Stomach (tissue), 9 donors: Measurements from ENCODE around the gene ZRANB2. TPM values are rescaled to one million over a fixed set of nuclear protein-coding genes. Genes with fewer than 3 reads are reported as not detected.

Source experiments
- DNase-seq, 2 donors: peaks; one replicate each; pipeline versions ENCODE4 v3.0.0 to v3.0.0-alpha.2; 2013 to 2019
- H3K27ac ChIP-seq, 5 donors: fragments of 200-600 bp in 4 of 5; sonication (generic) in 4 of 5; one replicate each; pipeline ENCODE4 v1.5.1; 2013 to 2019; ENCODE audit warnings: mild to moderate bottlenecking in 1 of 5, moderate library complexity in 1 of 5
- H3K27me3 ChIP-seq, 3 donors: fragments of 200-600 bp; sonication (generic); one replicate each; pipeline ENCODE4 v1.5.1; 2017 to 2019; ENCODE audit warnings: mixed run types in 1 of 3
- H3K36me3 ChIP-seq, 4 donors: fragments of 200-600 bp; sonication (generic); 1 replicate in 3 of 4; 2 replicates in 1 of 4; pipeline ENCODE4 v1.5.1; 2016 to 2019
- H3K4me1 ChIP-seq, 4 donors: fragments of 200-600 bp; sonication (generic); one replicate each; pipeline ENCODE4 v1.5.1; 2016 to 2019
- H3K4me3 ChIP-seq, 4 donors: fragments of 200-600 bp; sonication (generic) in 3 of 4; one replicate each; pipeline ENCODE4 v1.5.1; 2016 to 2019; ENCODE audit warnings: mild to moderate bottlenecking in 1 of 4
- H3K9me3 ChIP-seq, 4 donors: fragments of 200-600 bp; sonication (generic); one replicate each; pipeline ENCODE4 v1.5.1; 2016 to 2019
- EP300 ChIP-seq: sonication (generic); formaldehyde crosslinking; IDR thresholded peaks from one replicate; pipeline ENCODE4 v1.6.1; 2017; ENCODE audit warnings: antibody characterized with exemption
- POLR2A ChIP-seq, 4 donors: fragments of 450-650 bp; IDR thresholded peaks; one replicate each; pipeline ENCODE4 v1.6.1; 2016; ENCODE audit warnings: antibody characterized with exemption in 4 of 4, control low read depth in 2 of 4, mild to moderate bottlenecking in 1 of 4, moderate library complexity in 1 of 4
- POLR2AphosphoS5 ChIP-seq, 3 donors: sonication (generic); formaldehyde crosslinking; IDR thresholded peaks; one replicate each; pipeline ENCODE4 v1.6.1; 2016; ENCODE audit warnings: antibody characterized with exemption in 3 of 3
- WGBS, 5 donors: extraction: QIAGEN DNeasy Blood & Tissue Kit in 3 of 5; methylation state at CpG; one replicate each; pipeline versions ENCODE4 v1.1.5 to v1.1.7; 2013 to 2018; 5-methylcytosine and 5-hydroxymethylcytosine counted together
- intact Hi-C: fragments of 100-400 bp; cut with DNase I; formaldehyde crosslinking; loops from one replicate; pipeline ENCODE4 v1.15.1; 2023; ENCODE audit warnings: low total_unique reads
- polyA plus RNA-seq, 3 donors: library from polyadenylated mRNA; stranded (reverse); fragments of 200-250 nt; gene quantifications; one replicate each; pipeline ENCODE4 v1.2.3, GENCODE V29; 2013
- total RNA-seq, 5 donors: library from RNA; depleted of rRNA; stranded (reverse); fragments of >200 nt; gene quantifications; one replicate each; pipeline versions ENCODE4 v1.1.0 to v1.2.3, GENCODE V29; 2014 to 2016
- TF ChIP-seq, protein P1 (sequence below), 7 experiments: fragments of 450-650 bp in 4 of 7; fragments of 200-600 bp in 3 of 7; sonication (generic) in 3 of 7; IDR thresholded peaks; one replicate each; pipeline ENCODE4 v1.5.1; 2016 to 2019; ENCODE audit warnings: antibody characterized with exemption in 7 of 7, control low read depth in 2 of 7, mild to moderate bottlenecking in 1 of 7
- donor health status: healthy with polysubstance abuse.
- donor health status: Bipolar disorder and iron deficiency.
- donor health status: healthy.

The ZRANB2 gene
- total and polyA plus RNA-seq, 8 donors: 19.9 to 178 (median 41.9) TPM

DNA sequence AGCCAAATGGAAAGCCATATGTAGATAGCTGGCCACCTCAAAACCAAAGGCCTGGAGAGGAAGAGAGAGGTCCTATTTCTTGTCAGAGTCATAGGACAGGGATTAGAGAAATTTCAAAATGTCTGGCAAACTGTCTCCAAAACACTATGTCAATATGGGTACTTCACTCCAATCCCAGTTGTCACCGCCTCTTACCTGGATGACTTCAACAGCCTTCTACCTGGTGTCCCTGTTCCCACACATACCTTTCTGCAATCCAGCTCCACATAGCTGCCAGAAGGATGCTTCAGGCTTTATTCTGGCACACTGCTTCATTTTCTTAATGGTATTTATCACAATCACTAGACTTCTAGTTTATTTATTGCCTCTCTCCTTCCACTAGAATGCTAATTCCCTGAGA lies 47.7 kb downstream of the ZRANB2 start:
- Histone ChIP-seq H3K4me3 (no peak overlapping the region), H3K4me1 (peaks cover 0 to 20% (median 2%) of the 10 kb centered on the region in 4 donors), H3K9me3 (no peaks in the 10 kb centered on the region), H3K27me3 (no peaks in the 10 kb centered on the region), H3K36me3 (no peaks in the 10 kb centered on the region), H3K27ac (no peak overlapping the region)
- 92 to 100% (median 96%) methylated on average over 1 of the region's 1 CpG for WGBS, 5 donors
- intact Hi-C loops: no loop called here
- no peak for DNase-seq
- TF ChIP-seq POLR2A (IDR thresholded peaks at IDR 0.05) (no peak), EP300 (no peak), POLR2AphosphoS5 (IDR thresholded peaks at IDR 0.05) (no peak)
- TF ChIP-seq, protein P1, sequence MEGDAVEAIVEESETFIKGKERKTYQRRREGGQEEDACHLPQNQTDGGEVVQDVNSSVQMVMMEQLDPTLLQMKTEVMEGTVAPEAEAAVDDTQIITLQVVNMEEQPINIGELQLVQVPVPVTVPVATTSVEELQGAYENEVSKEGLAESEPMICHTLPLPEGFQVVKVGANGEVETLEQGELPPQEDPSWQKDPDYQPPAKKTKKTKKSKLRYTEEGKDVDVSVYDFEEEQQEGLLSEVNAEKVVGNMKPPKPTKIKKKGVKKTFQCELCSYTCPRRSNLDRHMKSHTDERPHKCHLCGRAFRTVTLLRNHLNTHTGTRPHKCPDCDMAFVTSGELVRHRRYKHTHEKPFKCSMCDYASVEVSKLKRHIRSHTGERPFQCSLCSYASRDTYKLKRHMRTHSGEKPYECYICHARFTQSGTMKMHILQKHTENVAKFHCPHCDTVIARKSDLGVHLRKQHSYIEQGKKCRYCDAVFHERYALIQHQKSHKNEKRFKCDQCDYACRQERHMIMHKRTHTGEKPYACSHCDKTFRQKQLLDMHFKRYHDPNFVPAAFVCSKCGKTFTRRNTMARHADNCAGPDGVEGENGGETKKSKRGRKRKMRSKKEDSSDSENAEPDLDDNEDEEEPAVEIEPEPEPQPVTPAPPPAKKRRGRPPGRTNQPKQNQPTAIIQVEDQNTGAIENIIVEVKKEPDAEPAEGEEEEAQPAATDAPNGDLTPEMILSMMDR (IDR thresholded peaks at IDR 0.05): no peak

DNA sequence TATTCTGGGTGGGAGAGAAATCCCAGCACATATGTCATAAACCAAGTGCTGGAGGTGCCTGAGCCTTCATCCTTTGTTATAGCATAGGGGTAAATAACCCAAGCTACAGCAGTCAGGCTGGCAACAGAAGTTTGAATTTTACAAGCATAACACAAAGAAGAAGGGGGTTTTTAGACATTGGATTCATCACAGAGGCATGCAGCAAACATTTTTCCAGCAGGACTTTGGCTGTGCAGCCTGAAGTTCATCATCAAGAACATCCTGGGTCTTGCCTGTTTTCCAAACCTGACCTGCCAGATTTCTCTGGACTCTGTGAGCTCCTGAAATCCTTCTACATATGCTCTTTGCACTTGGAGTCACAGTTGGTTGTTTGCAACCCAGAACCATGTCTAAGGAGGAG lies 49.4 kb downstream of the ZRANB2 start:
- DNase-seq: no peak
- Histone ChIP-seq H3K27ac (no peak overlapping the region), H3K4me1 (peaks cover 0 to 20% (median 2%) of the 10 kb centered on the region in 4 donors), H3K27me3 (no peaks in the 10 kb centered on the region), H3K4me3 (no peak overlapping the region), H3K9me3 (no peaks in the 10 kb centered on the region), H3K36me3 (no peaks in the 10 kb centered on the region)
- TF ChIP-seq, protein P1 (IDR thresholded peaks at IDR 0.05): no peak
- no peak for TF ChIP-seq POLR2A (IDR thresholded peaks at IDR 0.05)
- no peak for TF ChIP-seq POLR2AphosphoS5 (IDR thresholded peaks at IDR 0.05)
- TF ChIP-seq EP300: no peak
- intact Hi-C loops: no loop called here

DNA sequence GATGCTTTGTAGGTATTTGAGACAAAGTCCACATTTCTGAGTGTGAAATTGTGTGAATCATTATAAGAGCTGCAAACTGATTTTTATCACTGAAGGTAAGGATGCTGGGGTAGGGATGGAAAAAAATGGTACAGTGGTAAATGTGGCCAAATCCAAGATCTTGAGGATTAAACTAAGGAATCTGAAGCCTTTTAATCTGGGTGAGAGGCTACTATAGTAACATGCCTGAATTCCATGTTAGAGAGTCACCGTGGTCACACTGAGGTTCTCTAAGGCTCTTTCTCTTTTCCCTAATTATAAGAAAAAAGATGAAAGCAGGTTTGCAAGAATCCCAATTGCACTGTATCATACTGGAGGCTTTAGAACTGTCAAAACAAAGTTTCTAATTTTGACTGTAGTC lies 50.8 kb downstream of the ZRANB2 start:
- intact Hi-C loops: no loop called here
- DNase-seq: no peak
- TF ChIP-seq EP300 (no peak), POLR2A (IDR thresholded peaks at IDR 0.05) (no peak), POLR2AphosphoS5 (IDR thresholded peaks at IDR 0.05) (no peak)
- TF ChIP-seq, protein P1 (IDR thresholded peaks at IDR 0.05): no peak
- 59 to 83% (median 76%) methylated on average over 1 of the region's 1 CpG for WGBS, 5 donors
- Histone ChIP-seq H3K36me3 (no peaks in the 10 kb centered on the region), H3K27ac (no peak overlapping the region), H3K4me1 (peaks cover 0 to 20% (median 2%) of the 10 kb centered on the region in 4 donors), H3K9me3 (no peaks in the 10 kb centered on the region), H3K4me3 (no peak overlapping the region), H3K27me3 (no peaks in the 10 kb centered on the region)

DNA sequence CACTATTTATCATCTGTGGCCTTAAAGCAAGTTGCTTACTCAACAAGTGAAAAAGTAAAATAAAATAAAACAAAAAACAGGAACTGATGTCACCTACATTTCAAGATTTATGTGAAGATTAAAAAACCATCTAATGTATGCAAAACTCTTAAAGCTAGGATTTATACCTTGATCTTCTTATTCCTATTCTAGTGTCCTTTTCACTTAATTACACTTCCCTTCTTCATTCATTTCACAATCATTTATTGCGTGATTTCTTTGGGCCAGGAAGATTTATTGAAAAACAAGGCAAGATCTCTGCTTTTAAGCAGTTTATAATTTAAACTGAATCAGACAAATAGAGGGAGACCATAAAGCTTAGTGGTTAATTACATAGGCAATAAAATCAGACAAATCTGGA lies 51.9 kb downstream of the ZRANB2 start:
- TF ChIP-seq EP300: no peak
- no peak for TF ChIP-seq POLR2AphosphoS5 (IDR thresholded peaks at IDR 0.05)
- no peak for TF ChIP-seq POLR2A (IDR thresholded peaks at IDR 0.05)
- TF ChIP-seq, protein P1 (IDR thresholded peaks at IDR 0.05): no peak
- Histone ChIP-seq H3K36me3 (no peaks in the 10 kb centered on the region), H3K9me3 (no peaks in the 10 kb centered on the region), H3K27me3 (no peaks in the 10 kb centered on the region), H3K27ac (no peak overlapping the region), H3K4me1 (peaks cover 0 to 20% (median 2%) of the 10 kb centered on the region in 4 donors), H3K4me3 (no peak overlapping the region)
- intact Hi-C loops: no loop called here
- no peak for DNase-seq
- 85 to 95% (median 86%) methylated on average over 1 of the region's 1 CpG for WGBS, 5 donors
